Upper lobe of right lung (tissue), 1 donor: ENCODE data around the gene NIT2. TPM values are rescaled to one million over a fixed set of nuclear protein-coding genes. Genes with fewer than 3 reads are reported as not detected.

Experiments used
- ATAC-seq: fragments of 200-7000 bp; cut with Tn5 transposase; one replicate; pipeline ENCODE4 v1.9.1; 2020; ENCODE audit warnings: mild to moderate bottlenecking, moderate library complexity
- DNase-seq: peaks from one replicate; pipeline ENCODE4 v3.0.0-alpha.2; 2020
- H3K27ac ChIP-seq: fragments of 200-600 bp; one replicate; pipeline ENCODE4 v1.8.0; 2022
- H3K27me3 ChIP-seq: fragments of 200-600 bp; one replicate; pipeline ENCODE4 v1.8.0; 2022; ENCODE audit warnings: mild to moderate bottlenecking
- H3K36me3 ChIP-seq: fragments of 200-600 bp; one replicate; pipeline ENCODE4 v1.8.0; 2022
- H3K4me1 ChIP-seq: fragments of 200-600 bp; one replicate; pipeline ENCODE4 v1.8.0; 2022
- H3K4me3 ChIP-seq: fragments of 200-600 bp; one replicate; pipeline ENCODE4 v1.8.0; 2022; ENCODE audit warnings: mild to moderate bottlenecking
- H3K9me3 ChIP-seq: fragments of 200-600 bp; one replicate; pipeline ENCODE4 v1.8.0; 2022
- intact Hi-C: fragments of 100-400 bp; cut with DNase I; formaldehyde crosslinking; loops from one replicate; pipeline ENCODE4 v1.11.0; 2022
- long read RNA-seq: library from polyadenylated mRNA; unstranded; transcript quantifications from one replicate; pipeline ENCODE4 v2.0.0, GENCODE V29; 2021
- total RNA-seq: library from RNA; stranded (reverse); fragmentation: NEBNext Ultra II Directional; extraction: Animal tissue kit (Norgen Biotek cat#: 25700); gene quantifications from one replicate; pipeline ENCODE4 v1.2.1, GENCODE V29; 2021
- TF ChIP-seq, protein P1 (sequence below): fragments of 200-600 bp; IDR thresholded peaks from one replicate; pipeline ENCODE4 v1.8.0; 2022; ENCODE audit warnings: antibody characterized with exemption
- donor health status: DM: no; HTN: yes; CAD: no; lungs with severe emphysema.

Gene NIT2
- total RNA-seq = 31.1 TPM
- long read RNA-seq, full-length matches to known transcripts = 15 of 19 reads
- long read RNA-seq, partial matches to known transcripts = 0 of 19 reads
- long read RNA-seq, other reads (novel, unspliced or antisense) = 4 of 19 reads

GRCh38 chr3:100334488-100335351 is at the start of gene NIT2:
Gene NIT2 (plus strand): TSS chr3:100334757. CDS start chr3:100334792, 35 bp downstream.
- intact Hi-C loops = no loop called here

GRCh38 chr3:100288288-100288894 is 46.2 kb upstream of the NIT2 start:
- intact Hi-C loops = no loop called here
- Histone ChIP-seq H3K27me3 (no peaks in the 10 kb centered on the region), H3K4me1 (no peaks in the 10 kb centered on the region), H3K36me3 (peaks cover 46% of the 10 kb centered on the region), H3K27ac (no peak overlapping the region), H3K4me3 (no peak overlapping the region), H3K9me3 (no peaks in the 10 kb centered on the region)
- DNase-seq (no peak), ATAC-seq (no peak)
- TF ChIP-seq, protein P1, sequence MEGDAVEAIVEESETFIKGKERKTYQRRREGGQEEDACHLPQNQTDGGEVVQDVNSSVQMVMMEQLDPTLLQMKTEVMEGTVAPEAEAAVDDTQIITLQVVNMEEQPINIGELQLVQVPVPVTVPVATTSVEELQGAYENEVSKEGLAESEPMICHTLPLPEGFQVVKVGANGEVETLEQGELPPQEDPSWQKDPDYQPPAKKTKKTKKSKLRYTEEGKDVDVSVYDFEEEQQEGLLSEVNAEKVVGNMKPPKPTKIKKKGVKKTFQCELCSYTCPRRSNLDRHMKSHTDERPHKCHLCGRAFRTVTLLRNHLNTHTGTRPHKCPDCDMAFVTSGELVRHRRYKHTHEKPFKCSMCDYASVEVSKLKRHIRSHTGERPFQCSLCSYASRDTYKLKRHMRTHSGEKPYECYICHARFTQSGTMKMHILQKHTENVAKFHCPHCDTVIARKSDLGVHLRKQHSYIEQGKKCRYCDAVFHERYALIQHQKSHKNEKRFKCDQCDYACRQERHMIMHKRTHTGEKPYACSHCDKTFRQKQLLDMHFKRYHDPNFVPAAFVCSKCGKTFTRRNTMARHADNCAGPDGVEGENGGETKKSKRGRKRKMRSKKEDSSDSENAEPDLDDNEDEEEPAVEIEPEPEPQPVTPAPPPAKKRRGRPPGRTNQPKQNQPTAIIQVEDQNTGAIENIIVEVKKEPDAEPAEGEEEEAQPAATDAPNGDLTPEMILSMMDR = no peak

More at GRCh38 chr3:100334488-100335351, at the start of gene NIT2:
- peaks cover 9% of the 10 kb centered on the region for H3K36me3 ChIP-seq
- peak within 1 kb of the TSS; percentile 72 for H3K27ac ChIP-seq
- H3K9me3 ChIP-seq = no peaks in the 10 kb centered on the region
- no peaks in the 10 kb centered on the region for H3K27me3 ChIP-seq
- ATAC-seq (peak; percentile 98), DNase-seq (peak; percentile 95)
- H3K4me1 ChIP-seq = peaks cover 6% of the 10 kb centered on the region
- H3K4me3 ChIP-seq = peak within 1 kb of the TSS; percentile 73
- TF ChIP-seq, protein P1 = no peak

- Histone ChIP-seq H3K4me1 (no peaks in the 10 kb centered on the region), H3K9me3 (no peaks in the 10 kb centered on the region), H3K36me3 (peaks cover 38% of the 10 kb centered on the region), H3K4me3 (no peak overlapping the region), H3K27ac (no peak overlapping the region), H3K27me3 (no peaks in the 10 kb centered on the region)
- ATAC-seq (no peak), DNase-seq (no peak)
- intact Hi-C loops = no loop called here
- TF ChIP-seq, protein P1 = no peak
These were observed 45.2 kb upstream of the NIT2 start for GRCh38 chr3:100289339-100289738.

- Histone ChIP-seq H3K27me3 (no peaks in the 10 kb centered on the region), H3K27ac (no peak overlapping the region), H3K9me3 (no peaks in the 10 kb centered on the region), H3K4me3 (no peak overlapping the region), H3K4me1 (no peaks in the 10 kb centered on the region), H3K36me3 (peaks cover 62% of the 10 kb centered on the region)
- TF ChIP-seq, protein P1 = no peak
- DNase-seq (no peak), ATAC-seq (no peak)
- intact Hi-C loops = no loop called here
These were observed 39.5 kb upstream of the NIT2 start for GRCh38 chr3:100295089-100295488.

DNA sequence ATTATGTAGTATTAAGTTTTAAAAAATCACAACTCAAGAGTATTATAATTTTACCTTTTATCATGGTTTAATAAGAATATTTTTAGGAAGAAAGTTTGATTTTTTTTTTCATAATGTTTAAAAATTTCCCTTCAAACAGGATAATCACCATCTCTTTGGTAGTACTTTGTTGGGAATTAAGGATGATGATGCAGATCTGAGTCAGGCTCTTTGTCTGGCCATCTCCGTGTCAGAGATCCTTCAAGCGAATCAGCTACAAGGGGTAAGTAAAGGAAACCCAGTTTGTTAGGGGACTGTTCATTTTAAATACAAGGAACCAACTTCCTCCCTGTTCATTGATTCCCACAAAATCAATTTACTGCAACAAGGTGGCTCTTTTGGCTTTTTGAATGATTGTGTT is 36.8 kb upstream of the NIT2 start:
- intact Hi-C loops = no loop called here

More for the DNA sequence above, 36.8 kb upstream of the NIT2 start:
- TF ChIP-seq, protein P1 = no peak
- Histone ChIP-seq H3K27ac (no peak overlapping the region), H3K4me1 (no peaks in the 10 kb centered on the region), H3K9me3 (no peaks in the 10 kb centered on the region), H3K27me3 (no peaks in the 10 kb centered on the region), H3K4me3 (no peak overlapping the region), H3K36me3 (peaks cover 76% of the 10 kb centered on the region)
- DNase-seq (no peak), ATAC-seq (no peak)
